Body of pancreas (tissue), 4 donors: ENCODE data around the gene DPPA5.

Experiments used
- POLR2A ChIP-seq, 3 donors: fragments of 450-650 bp; IDR thresholded peaks; one replicate each; pipeline ENCODE4 v1.6.1; 2016; ENCODE audit warnings: antibody characterized with exemption in 3 of 3, mild to moderate bottlenecking in 2 of 3
- TF ChIP-seq, protein P1 (sequence below), 7 experiments: fragments of 450-650 bp in 4 of 7; fragments of 200-600 bp in 3 of 7; sonication (generic) in 3 of 7; IDR thresholded peaks; one replicate each; pipeline ENCODE4 v1.5.1; 2016 to 2019; ENCODE audit warnings: antibody characterized with exemption in 7 of 7

DNA sequence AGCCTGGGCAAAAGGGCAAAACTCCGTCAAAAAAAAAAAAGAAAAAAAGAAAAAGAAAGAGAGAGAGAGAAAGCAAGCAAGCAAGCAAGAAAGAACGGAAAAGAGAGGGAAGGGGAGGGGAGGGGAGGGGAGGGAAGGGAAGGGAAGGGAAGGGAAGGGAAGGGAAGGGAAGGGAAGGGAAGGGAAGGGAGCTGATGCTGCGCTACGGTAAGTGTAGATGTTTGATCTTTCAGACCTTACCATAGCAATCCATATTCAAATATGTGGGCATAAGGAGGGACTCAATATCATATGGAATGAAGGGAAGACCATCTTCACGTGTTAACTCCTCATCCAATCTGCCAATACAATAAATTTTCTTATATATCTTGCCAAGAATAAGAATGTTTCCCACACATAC is 11.9 kb downstream of the DPPA5 start:
- TF ChIP-seq, protein P1, sequence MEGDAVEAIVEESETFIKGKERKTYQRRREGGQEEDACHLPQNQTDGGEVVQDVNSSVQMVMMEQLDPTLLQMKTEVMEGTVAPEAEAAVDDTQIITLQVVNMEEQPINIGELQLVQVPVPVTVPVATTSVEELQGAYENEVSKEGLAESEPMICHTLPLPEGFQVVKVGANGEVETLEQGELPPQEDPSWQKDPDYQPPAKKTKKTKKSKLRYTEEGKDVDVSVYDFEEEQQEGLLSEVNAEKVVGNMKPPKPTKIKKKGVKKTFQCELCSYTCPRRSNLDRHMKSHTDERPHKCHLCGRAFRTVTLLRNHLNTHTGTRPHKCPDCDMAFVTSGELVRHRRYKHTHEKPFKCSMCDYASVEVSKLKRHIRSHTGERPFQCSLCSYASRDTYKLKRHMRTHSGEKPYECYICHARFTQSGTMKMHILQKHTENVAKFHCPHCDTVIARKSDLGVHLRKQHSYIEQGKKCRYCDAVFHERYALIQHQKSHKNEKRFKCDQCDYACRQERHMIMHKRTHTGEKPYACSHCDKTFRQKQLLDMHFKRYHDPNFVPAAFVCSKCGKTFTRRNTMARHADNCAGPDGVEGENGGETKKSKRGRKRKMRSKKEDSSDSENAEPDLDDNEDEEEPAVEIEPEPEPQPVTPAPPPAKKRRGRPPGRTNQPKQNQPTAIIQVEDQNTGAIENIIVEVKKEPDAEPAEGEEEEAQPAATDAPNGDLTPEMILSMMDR (IDR thresholded peaks at IDR 0.05): no peak
- TF ChIP-seq POLR2A (IDR thresholded peaks at IDR 0.05): no peak
